ENCODE measurements around the gene KRTAP12-2.
"Not testable (repeated sequence)": the region's sequence is repeated elsewhere in the genome, so short reads cannot be mapped to it uniquely, and the experiment has no call there.

The KRTAP12-2 gene

GRCh38 chr21:44692798-44693512 is 26.2 kb upstream of the KRTAP12-2 start:
- Histone ChIP-seq H3K4me1 (ENCODE audit: control insufficient read depth, insufficient read depth, low read length, poor library complexity, severe bottlenecking) (peaks cover 12% of the 10 kb centered on the region), H3K9me3 (ENCODE audit: control insufficient read depth, low read length) (peaks cover 12% of the 10 kb centered on the region), H3K27ac (ENCODE audit: low read depth, low read length, severe bottlenecking) (no peak overlapping the region), H3K4me3 (ENCODE audit: extremely low read depth, insufficient read depth, low read length, poor library complexity, severe bottlenecking) (no peak overlapping the region), H3K36me3 (ENCODE audit: control insufficient read depth, insufficient read depth, low read length) (no peaks in the 10 kb centered on the region)
- WGBS, 2 experiments (ENCODE audit: insufficient coverage in 2 of 2), result 40% methylated on average over 1 of the region's 2 CpGs; no CpG with 5 or more reads in 1 of the 2 experiments

GRCh38 chr21:44691686-44692085 is 25.0 kb upstream of the KRTAP12-2 start:
- Histone ChIP-seq H3K9me3 (ENCODE audit: control insufficient read depth, low read length) (peaks cover 12% of the 10 kb centered on the region), H3K27ac (ENCODE audit: low read depth, low read length, severe bottlenecking) (no peak overlapping the region), H3K36me3 (ENCODE audit: control insufficient read depth, insufficient read depth, low read length) (no peaks in the 10 kb centered on the region), H3K4me3 (ENCODE audit: extremely low read depth, insufficient read depth, low read length, poor library complexity, severe bottlenecking) (no peak overlapping the region), H3K4me1 (ENCODE audit: control insufficient read depth, insufficient read depth, low read length, poor library complexity, severe bottlenecking) (peaks cover 6% of the 10 kb centered on the region)
- WGBS, 2 experiments (ENCODE audit: insufficient coverage in 2 of 2), result 100% methylated on average over 1 of the region's 2 CpGs; no CpG with 5 or more reads in 1 of the 2 experiments

GRCh38 chr21:44689740-44690139 is 23.0 kb upstream of the KRTAP12-2 start:
- H3K27ac ChIP-seq (ENCODE audit: low read depth, low read length, severe bottlenecking), result not testable (repeated sequence)
- WGBS, 2 experiments (ENCODE audit: insufficient coverage in 2 of 2), result 83 to 86% methylated on average over 3 of the region's 3 CpGs

GRCh38 chr21:44687671-44688070 is 20.9 kb upstream of the KRTAP12-2 start:
- no peak overlapping the region for H3K4me3 ChIP-seq (ENCODE audit: extremely low read depth, insufficient read depth, low read length, poor library complexity, severe bottlenecking)
- no peaks in the 10 kb centered on the region for H3K4me1 ChIP-seq (ENCODE audit: control insufficient read depth, insufficient read depth, low read length, poor library complexity, severe bottlenecking)
- H3K27ac ChIP-seq (ENCODE audit: low read depth, low read length, severe bottlenecking), result no peak overlapping the region
- peaks cover 2% of the 10 kb centered on the region for H3K9me3 ChIP-seq (ENCODE audit: control insufficient read depth, low read length)
- 71 to 77% methylated on average over 2 to 7 of the region's 11 CpGs for WGBS, 2 experiments (ENCODE audit: insufficient coverage in 2 of 2)
- H3K36me3 ChIP-seq (ENCODE audit: control insufficient read depth, insufficient read depth, low read length), result no peaks in the 10 kb centered on the region

More at GRCh38 chr21:44689740-44690139, 23.0 kb upstream of the KRTAP12-2 start:
- not testable (repeated sequence) for H3K4me3 ChIP-seq (ENCODE audit: extremely low read depth, insufficient read depth, low read length, poor library complexity, severe bottlenecking); H3K4me1 ChIP-seq (ENCODE audit: control insufficient read depth, insufficient read depth, low read length, poor library complexity, severe bottlenecking); H3K36me3 ChIP-seq (ENCODE audit: control insufficient read depth, insufficient read depth, low read length)
- H3K9me3 ChIP-seq (ENCODE audit: control insufficient read depth, low read length), result peaks cover 12% of the 10 kb centered on the region

- Histone ChIP-seq H3K27ac (ENCODE audit: low read depth, low read length, severe bottlenecking) (no peak overlapping the region), H3K4me3 (ENCODE audit: extremely low read depth, insufficient read depth, low read length, poor library complexity, severe bottlenecking) (no peak overlapping the region), H3K36me3 (ENCODE audit: control insufficient read depth, insufficient read depth, low read length) (no peaks in the 10 kb centered on the region), H3K9me3 (ENCODE audit: control insufficient read depth, low read length) (no peaks in the 10 kb centered on the region), H3K4me1 (ENCODE audit: control insufficient read depth, insufficient read depth, low read length, poor library complexity, severe bottlenecking) (no peaks in the 10 kb centered on the region)
- 81 to 83% methylated on average over 18 to 25 of the region's 25 CpGs for WGBS, 2 experiments (ENCODE audit: insufficient coverage in 2 of 2)
Observed at GRCh38 chr21:44686843-44687561, 20.3 kb upstream of the KRTAP12-2 start.

GRCh38 chr21:44686000-44686781 is 19.5 kb upstream of the KRTAP12-2 start:
- Histone ChIP-seq H3K9me3 (ENCODE audit: control insufficient read depth, low read length) (no peaks in the 10 kb centered on the region), H3K36me3 (ENCODE audit: control insufficient read depth, insufficient read depth, low read length) (no peaks in the 10 kb centered on the region), H3K4me3 (ENCODE audit: extremely low read depth, insufficient read depth, low read length, poor library complexity, severe bottlenecking) (no peak overlapping the region), H3K27ac (ENCODE audit: low read depth, low read length, severe bottlenecking) (no peak overlapping the region), H3K4me1 (ENCODE audit: control insufficient read depth, insufficient read depth, low read length, poor library complexity, severe bottlenecking) (no peaks in the 10 kb centered on the region)
- WGBS, 2 experiments (ENCODE audit: insufficient coverage in 2 of 2), result 47 to 54% methylated on average over 11 to 14 of the region's 14 CpGs

GRCh38 chr21:44685050-44685449 is 18.3 kb upstream of the KRTAP12-2 start:
- WGBS, 2 experiments (ENCODE audit: insufficient coverage in 2 of 2), result 70 to 96% methylated on average over 2 to 4 of the region's 6 CpGs
- not testable (repeated sequence) for H3K9me3 ChIP-seq (ENCODE audit: control insufficient read depth, low read length); H3K4me3 ChIP-seq (ENCODE audit: extremely low read depth, insufficient read depth, low read length, poor library complexity, severe bottlenecking); H3K27ac ChIP-seq (ENCODE audit: low read depth, low read length, severe bottlenecking); H3K4me1 ChIP-seq (ENCODE audit: control insufficient read depth, insufficient read depth, low read length, poor library complexity, severe bottlenecking); H3K36me3 ChIP-seq (ENCODE audit: control insufficient read depth, insufficient read depth, low read length)

GRCh38 chr21:44684483-44684882 is 17.8 kb upstream of the KRTAP12-2 start:
- 71 to 86% methylated on average over 5 to 6 of the region's 6 CpGs for WGBS, 2 experiments (ENCODE audit: insufficient coverage in 2 of 2)
- Histone ChIP-seq H3K27ac (ENCODE audit: low read depth, low read length, severe bottlenecking) (no peak overlapping the region), H3K4me3 (ENCODE audit: extremely low read depth, insufficient read depth, low read length, poor library complexity, severe bottlenecking) (no peak overlapping the region), H3K9me3 (ENCODE audit: control insufficient read depth, low read length) (no peaks in the 10 kb centered on the region), H3K4me1 (ENCODE audit: control insufficient read depth, insufficient read depth, low read length, poor library complexity, severe bottlenecking) (no peaks in the 10 kb centered on the region), H3K36me3 (ENCODE audit: control insufficient read depth, insufficient read depth, low read length) (no peaks in the 10 kb centered on the region)

GRCh38 chr21:44684077-44684476 is 17.4 kb upstream of the KRTAP12-2 start:
- H3K36me3 ChIP-seq (ENCODE audit: control insufficient read depth, insufficient read depth, low read length), result no peaks in the 10 kb centered on the region
- H3K9me3 ChIP-seq (ENCODE audit: control insufficient read depth, low read length), result no peaks in the 10 kb centered on the region
- WGBS, 2 experiments (ENCODE audit: insufficient coverage in 2 of 2), result 86% methylated on average over 6 to 7 of the region's 7 CpGs
- no peak overlapping the region for H3K27ac ChIP-seq (ENCODE audit: low read depth, low read length, severe bottlenecking)
- no peak overlapping the region for H3K4me3 ChIP-seq (ENCODE audit: extremely low read depth, insufficient read depth, low read length, poor library complexity, severe bottlenecking)
- H3K4me1 ChIP-seq (ENCODE audit: control insufficient read depth, insufficient read depth, low read length, poor library complexity, severe bottlenecking), result no peaks in the 10 kb centered on the region

GRCh38 chr21:44682580-44683151 is 15.9 kb upstream of the KRTAP12-2 start:
- H3K4me1 ChIP-seq (ENCODE audit: control insufficient read depth, insufficient read depth, low read length, poor library complexity, severe bottlenecking), result no peaks in the 10 kb centered on the region
- H3K9me3 ChIP-seq (ENCODE audit: control insufficient read depth, low read length), result no peaks in the 10 kb centered on the region
- no peak overlapping the region for H3K27ac ChIP-seq (ENCODE audit: low read depth, low read length, severe bottlenecking)
- no peak overlapping the region for H3K4me3 ChIP-seq (ENCODE audit: extremely low read depth, insufficient read depth, low read length, poor library complexity, severe bottlenecking)
- WGBS, 2 experiments (ENCODE audit: insufficient coverage in 2 of 2), result 88 to 91% methylated on average over 14 to 15 of the region's 15 CpGs
- H3K36me3 ChIP-seq (ENCODE audit: control insufficient read depth, insufficient read depth, low read length), result no peaks in the 10 kb centered on the region
